Stimulated activated naive CD4-positive, alpha-beta T cell (primary cell): Measurements from ENCODE around the gene CCDC192.
A peak's percentile ranks its signal among the peaks of the same experiment; 100 is the strongest.

ENCODE experiments used
- DNase-seq, 6 experiments: peaks; one replicate each; lab custom pipeline; 2025; lab: John Stamatoyannopoulos, UW

CCDC192 gene

GRCh38 chr5:127884416-127884815 is 181.2 kb downstream of the CCDC192 start:
- DNase-seq: no peak

GRCh38 chr5:127885176-127885575 is 182.0 kb downstream of the CCDC192 start:
- DNase-seq: no peak

GRCh38 chr5:127886081-127886480 is 182.9 kb downstream of the CCDC192 start:
- no peak for DNase-seq

GRCh38 chr5:127887282-127887681 is 184.1 kb downstream of the CCDC192 start:
- DNase-seq: no peak

- no peak for DNase-seq
These were observed 188.8 kb downstream of the CCDC192 start for GRCh38 chr5:127891942-127892341.

- DNase-seq: no peak
These were observed 189.4 kb downstream of the CCDC192 start for GRCh38 chr5:127892467-127893207.

- DNase-seq: no peak
These were observed 190.0 kb downstream of the CCDC192 start for GRCh38 chr5:127893232-127893631.

- no peak for DNase-seq
These were observed 191.3 kb downstream of the CCDC192 start for GRCh38 chr5:127894461-127894860.

- no peak for DNase-seq
These were observed 195.5 kb downstream of the CCDC192 start for GRCh38 chr5:127898551-127899213.

- DNase-seq: no peak
These were observed 196.0 kb downstream of the CCDC192 start for GRCh38 chr5:127899214-127899610.

GRCh38 chr5:127906562-127907204 is 203.5 kb downstream of the CCDC192 start:
- DNase-seq: no peak

GRCh38 chr5:127907907-127908306 is 204.7 kb downstream of the CCDC192 start:
- DNase-seq: no peak

- DNase-seq: peak in 1 of 6 experiments; percentile 3
These were observed 205.9 kb downstream of the CCDC192 start for GRCh38 chr5:127909066-127909465.

GRCh38 chr5:127909821-127910220 is 206.6 kb downstream of the CCDC192 start:
- no peak for DNase-seq

GRCh38 chr5:127910307-127910956 is 207.2 kb downstream of the CCDC192 start:
- no peak for DNase-seq

- DNase-seq: no peak
These were observed 208.4 kb downstream of the CCDC192 start for GRCh38 chr5:127911619-127912018.

GRCh38 chr5:127912411-127912810 is 209.2 kb downstream of the CCDC192 start:
- no peak for DNase-seq

- DNase-seq: no peak
These were observed 213.8 kb downstream of the CCDC192 start for GRCh38 chr5:127916885-127917573.

GRCh38 chr5:127919006-127919796 is 216.0 kb downstream of the CCDC192 start:
- DNase-seq: no peak

- DNase-seq: no peak
These were observed 216.6 kb downstream of the CCDC192 start for GRCh38 chr5:127919818-127920217.

GRCh38 chr5:127920936-127921335 is 217.7 kb downstream of the CCDC192 start:
- no peak for DNase-seq
